ENCODE data around the gene SUFU. TPM values are rescaled to one million over a fixed set of nuclear protein-coding genes. Genes with fewer than 3 reads are reported as not detected.

The SUFU gene
- total RNA-seq, 1 donor from 2014 or later = 19.9 TPM

DNA sequence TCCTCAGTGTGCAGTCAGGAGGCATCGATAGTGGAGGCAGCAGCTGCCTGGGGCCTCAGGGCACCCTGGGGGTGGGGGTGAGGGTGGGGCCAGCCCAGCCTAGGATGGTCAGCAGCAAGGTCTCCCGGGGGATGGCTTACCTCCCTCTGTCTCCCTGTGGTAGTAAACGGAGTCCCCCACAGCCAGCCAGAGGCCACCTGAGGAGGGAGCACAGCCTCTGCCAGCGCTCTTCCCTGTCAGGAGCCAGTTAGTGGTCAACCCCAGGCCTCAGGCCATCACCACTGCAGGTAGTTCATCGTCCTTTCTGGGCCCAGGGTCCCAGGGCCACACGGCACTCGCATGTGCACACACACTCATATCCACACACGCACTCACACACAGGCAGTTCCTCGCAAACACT, 23.4 kb upstream of the SUFU start:
- no peak for DNase-seq
- Mint-ChIP-seq H3K9me3 (ENCODE audit: unreplicated experiment) (peaks cover 18% of the 10 kb centered on the region), H3K27ac (ENCODE audit: unreplicated experiment) (no peak overlapping the region), H3K27me3 (ENCODE audit: unreplicated experiment) (peaks cover 2% of the 10 kb centered on the region), H3K36me3 (ENCODE audit: unreplicated experiment) (no peaks in the 10 kb centered on the region), H3K4me3 (ENCODE audit: unreplicated experiment) (no peak overlapping the region), H3K4me1 (ENCODE audit: low read depth, unreplicated experiment) (peaks cover 9% of the 10 kb centered on the region)
- TF ChIP-seq, protein P1, sequence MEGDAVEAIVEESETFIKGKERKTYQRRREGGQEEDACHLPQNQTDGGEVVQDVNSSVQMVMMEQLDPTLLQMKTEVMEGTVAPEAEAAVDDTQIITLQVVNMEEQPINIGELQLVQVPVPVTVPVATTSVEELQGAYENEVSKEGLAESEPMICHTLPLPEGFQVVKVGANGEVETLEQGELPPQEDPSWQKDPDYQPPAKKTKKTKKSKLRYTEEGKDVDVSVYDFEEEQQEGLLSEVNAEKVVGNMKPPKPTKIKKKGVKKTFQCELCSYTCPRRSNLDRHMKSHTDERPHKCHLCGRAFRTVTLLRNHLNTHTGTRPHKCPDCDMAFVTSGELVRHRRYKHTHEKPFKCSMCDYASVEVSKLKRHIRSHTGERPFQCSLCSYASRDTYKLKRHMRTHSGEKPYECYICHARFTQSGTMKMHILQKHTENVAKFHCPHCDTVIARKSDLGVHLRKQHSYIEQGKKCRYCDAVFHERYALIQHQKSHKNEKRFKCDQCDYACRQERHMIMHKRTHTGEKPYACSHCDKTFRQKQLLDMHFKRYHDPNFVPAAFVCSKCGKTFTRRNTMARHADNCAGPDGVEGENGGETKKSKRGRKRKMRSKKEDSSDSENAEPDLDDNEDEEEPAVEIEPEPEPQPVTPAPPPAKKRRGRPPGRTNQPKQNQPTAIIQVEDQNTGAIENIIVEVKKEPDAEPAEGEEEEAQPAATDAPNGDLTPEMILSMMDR (IDR thresholded peaks at IDR 0.05; ENCODE audit: partially characterized antibody, unreplicated experiment) = no peak

DNA sequence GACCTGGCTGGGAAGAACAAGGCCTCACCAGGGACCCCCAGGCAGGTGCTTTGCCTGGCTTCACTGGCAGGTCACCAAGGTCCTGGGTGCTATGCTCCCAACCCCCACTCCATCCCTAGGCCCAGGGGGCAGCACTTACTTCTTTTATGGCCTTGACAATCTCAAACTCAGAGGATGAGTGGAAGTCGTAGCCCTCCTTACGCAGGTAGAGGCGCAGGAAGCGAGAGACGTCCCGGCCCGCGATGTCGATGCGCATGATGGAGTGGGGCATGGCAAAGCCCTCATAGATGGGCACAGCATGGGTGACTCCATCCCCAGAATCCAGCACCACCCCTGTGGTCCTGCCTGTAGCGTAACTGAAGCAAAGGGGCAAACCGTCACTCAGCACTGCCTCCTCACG, 19.8 kb upstream of the SUFU start:
- H3K4me3 Mint-ChIP-seq (ENCODE audit: unreplicated experiment) = no peak overlapping the region
- no peaks in the 10 kb centered on the region for H3K36me3 Mint-ChIP-seq (ENCODE audit: unreplicated experiment)
- no peak overlapping the region for H3K27ac Mint-ChIP-seq (ENCODE audit: unreplicated experiment)
- H3K9me3 Mint-ChIP-seq (ENCODE audit: unreplicated experiment) = peaks cover 12% of the 10 kb centered on the region
- TF ChIP-seq, protein P1 (IDR thresholded peaks at IDR 0.05; ENCODE audit: partially characterized antibody, unreplicated experiment) = no peak
- H3K27me3 Mint-ChIP-seq (ENCODE audit: unreplicated experiment) = peaks cover 1% of the 10 kb centered on the region
- H3K4me1 Mint-ChIP-seq (ENCODE audit: low read depth, unreplicated experiment) = peaks cover 15% of the 10 kb centered on the region
- DNase-seq = no peak

DNA sequence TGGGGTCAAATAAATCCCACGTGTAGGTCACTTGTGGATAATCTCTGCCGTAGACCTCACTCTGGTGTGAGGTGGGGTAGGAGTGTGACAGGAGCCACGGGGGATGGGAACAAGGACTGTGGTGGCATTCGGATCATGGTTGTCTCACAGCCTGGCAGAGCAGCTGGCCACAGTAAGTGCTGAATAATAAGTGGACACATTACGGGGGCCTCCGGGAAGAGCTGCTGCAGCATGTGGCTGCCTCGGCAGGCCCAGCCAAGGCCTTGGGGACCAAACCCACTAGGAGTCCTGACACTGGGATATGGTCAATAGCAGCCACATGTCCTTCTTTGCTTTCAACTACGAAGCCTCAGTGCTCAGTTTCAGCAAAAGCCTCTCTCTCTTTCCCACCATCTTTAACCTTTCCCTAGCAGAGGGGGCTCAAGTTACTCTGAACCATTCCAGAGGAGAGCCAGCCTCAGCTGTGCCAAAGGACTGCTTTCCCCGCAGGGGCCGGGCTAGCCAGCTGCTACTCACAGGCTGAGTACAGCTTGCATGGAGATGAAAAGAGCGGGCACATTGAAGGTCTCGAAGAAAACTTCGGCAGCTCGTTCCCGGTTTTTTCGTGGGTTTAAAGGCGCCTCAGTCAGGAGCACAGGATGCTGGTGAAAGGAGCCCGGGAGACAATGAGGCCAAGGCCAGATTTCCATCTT, 18.5 kb upstream of the SUFU start:
- Mint-ChIP-seq H3K27me3 (ENCODE audit: unreplicated experiment) (no peaks in the 10 kb centered on the region), H3K9me3 (ENCODE audit: unreplicated experiment) (peaks cover 4% of the 10 kb centered on the region), H3K4me3 (ENCODE audit: unreplicated experiment) (peak overlapping the region; percentile 38), H3K27ac (ENCODE audit: unreplicated experiment) (peak overlapping the region; percentile 64), H3K36me3 (ENCODE audit: unreplicated experiment) (no peaks in the 10 kb centered on the region), H3K4me1 (ENCODE audit: low read depth, unreplicated experiment) (peaks cover 12% of the 10 kb centered on the region)
- DNase-seq = peak; percentile 56
- TF ChIP-seq, protein P1 (IDR thresholded peaks at IDR 0.05; ENCODE audit: partially characterized antibody, unreplicated experiment) = no peak

DNA sequence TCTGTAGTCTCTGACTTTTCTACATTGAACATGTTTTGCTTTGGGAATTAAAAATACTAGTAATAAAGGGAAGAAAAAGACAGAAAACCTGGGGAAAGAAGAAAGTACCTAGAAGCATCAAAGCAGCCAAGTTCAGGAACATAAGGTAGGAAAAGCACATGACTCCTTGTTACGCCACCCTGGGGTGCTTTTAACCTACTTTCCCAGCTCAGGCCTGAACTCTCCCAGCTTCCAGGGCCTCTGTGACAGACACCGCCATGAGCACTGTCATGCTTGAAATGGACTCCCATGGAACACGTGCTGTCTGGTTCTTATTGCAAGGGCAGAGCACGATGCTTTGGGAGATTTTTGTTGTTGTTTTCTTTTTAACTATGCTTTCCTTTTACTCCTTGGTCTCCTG, 12.6 kb upstream of the SUFU start:
- H3K4me1 Mint-ChIP-seq (ENCODE audit: low read depth, unreplicated experiment) = peaks cover 17% of the 10 kb centered on the region
- H3K27ac Mint-ChIP-seq (ENCODE audit: unreplicated experiment) = peak overlapping the region; percentile 72
- TF ChIP-seq, protein P1 (IDR thresholded peaks at IDR 0.05; ENCODE audit: partially characterized antibody, unreplicated experiment) = no peak
- H3K9me3 Mint-ChIP-seq (ENCODE audit: unreplicated experiment) = peaks cover 4% of the 10 kb centered on the region
- H3K27me3 Mint-ChIP-seq (ENCODE audit: unreplicated experiment) = peaks cover 1% of the 10 kb centered on the region
- H3K36me3 Mint-ChIP-seq (ENCODE audit: unreplicated experiment) = no peaks in the 10 kb centered on the region
- DNase-seq = no peak
- peak overlapping the region; percentile 14 for H3K4me3 Mint-ChIP-seq (ENCODE audit: unreplicated experiment)

DNA sequence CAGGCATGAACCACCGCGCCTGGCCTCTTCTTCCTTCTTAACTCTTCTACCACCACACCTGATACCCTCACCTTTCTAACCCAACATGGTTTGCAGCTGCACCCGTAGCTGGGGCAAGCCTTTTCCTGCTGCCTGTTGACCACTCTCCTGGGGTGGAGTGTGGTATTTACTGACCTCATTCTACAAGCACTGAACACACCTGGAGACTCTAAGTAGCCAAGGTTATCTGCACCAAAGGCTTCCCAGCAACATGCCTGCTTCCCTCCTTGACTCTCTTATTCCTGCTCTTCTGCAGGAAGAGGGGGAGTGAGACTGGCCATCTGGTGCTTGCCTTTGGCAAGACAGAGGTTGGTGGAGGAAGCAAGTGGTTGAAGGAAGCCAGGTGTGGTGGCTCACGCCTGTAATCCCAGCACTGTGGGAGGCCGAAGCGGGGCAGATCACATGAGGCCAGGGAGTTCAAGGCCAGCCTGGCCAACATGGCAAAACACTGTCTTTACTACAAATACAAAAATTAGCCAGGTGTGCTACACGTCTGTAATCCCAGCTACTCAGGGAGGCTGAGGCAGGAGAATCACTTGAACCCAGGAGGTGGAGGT, 11.3 kb upstream of the SUFU start:
- Mint-ChIP-seq H3K4me3 (ENCODE audit: unreplicated experiment) (peak overlapping the region; percentile 47), H3K4me1 (ENCODE audit: low read depth, unreplicated experiment) (peaks cover 17% of the 10 kb centered on the region), H3K36me3 (ENCODE audit: unreplicated experiment) (no peaks in the 10 kb centered on the region), H3K27ac (ENCODE audit: unreplicated experiment) (no peak overlapping the region), H3K27me3 (ENCODE audit: unreplicated experiment) (peaks cover 1% of the 10 kb centered on the region), H3K9me3 (ENCODE audit: unreplicated experiment) (peaks cover 4% of the 10 kb centered on the region)
- no peak for DNase-seq
- TF ChIP-seq, protein P1 (IDR thresholded peaks at IDR 0.05; ENCODE audit: partially characterized antibody, unreplicated experiment) = no peak
